ENCODE results near the gene FOXR1. TPM values are rescaled to one million over a fixed set of nuclear protein-coding genes. Genes with fewer than 3 reads are reported as not detected.

The FOXR1 gene
- total RNA-seq, 4 donors from 2014 or later = not detected

DNA sequence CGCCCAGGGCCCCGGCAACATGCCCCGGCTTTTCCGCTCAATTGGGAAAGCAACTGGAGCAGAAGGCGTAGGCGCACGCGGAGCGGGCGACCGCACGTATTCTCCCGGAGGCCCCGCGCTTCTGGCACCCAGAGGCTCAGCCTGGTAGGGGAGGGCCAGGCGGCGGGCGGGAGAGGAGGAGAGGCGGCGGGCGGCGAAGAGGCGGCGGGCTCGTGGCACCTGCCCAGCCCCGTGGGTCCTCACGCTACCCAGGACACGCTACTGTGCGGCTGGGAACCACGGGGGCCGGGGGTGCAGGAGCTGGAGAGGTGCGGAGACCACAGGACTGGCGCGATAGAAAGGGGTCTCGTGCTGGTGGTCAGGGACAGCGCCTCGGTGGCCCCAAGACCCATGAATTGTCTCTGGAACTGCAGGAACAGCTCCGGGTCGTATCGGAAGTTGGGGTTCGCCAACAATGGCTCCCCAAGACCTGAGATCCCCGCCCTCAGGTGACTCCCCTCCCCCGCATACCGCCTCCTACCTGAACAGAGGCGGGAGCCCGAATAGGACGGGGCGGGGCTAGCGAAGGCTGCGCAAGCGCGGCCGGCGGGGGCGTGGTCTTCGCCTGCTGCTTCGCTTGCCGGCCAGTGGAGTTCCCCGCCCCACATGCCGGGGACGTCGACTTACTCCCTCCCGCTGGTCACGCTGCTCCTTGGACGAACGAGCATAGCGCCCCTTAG lies 58.9 kb downstream of the FOXR1 start, which contains the start of gene SLC37A4:
Gene SLC37A4, minus strand, starts transcription at position 549 of the 719 bp plus-strand sequence.
- Histone ChIP-seq H3K4me1 (peaks cover 0 to 45% (median 17%) of the 10 kb centered on the region in 4 donors), H3K27ac (peak within 1 kb of the TSS; percentile 89 to 96 (median 94)), H3K9me3 (no peaks in the 10 kb centered on the region), H3K36me3 (peaks cover 0 to 18% (median 0%) of the 10 kb centered on the region in 3 donors), H3K4me3 (peak within 1 kb of the TSS; percentile 85 to 92 (median 86)), H3K27me3 (no peaks in the 10 kb centered on the region)
- 0 to 1% methylated on average over 40 to 55 of the region's 67 CpGs for WGBS, 2 donors
- DNase-seq (ENCODE audit: low spot score in 2 of 2) = peak; percentile 94 to 95
- TF ChIP-seq, protein P1, sequence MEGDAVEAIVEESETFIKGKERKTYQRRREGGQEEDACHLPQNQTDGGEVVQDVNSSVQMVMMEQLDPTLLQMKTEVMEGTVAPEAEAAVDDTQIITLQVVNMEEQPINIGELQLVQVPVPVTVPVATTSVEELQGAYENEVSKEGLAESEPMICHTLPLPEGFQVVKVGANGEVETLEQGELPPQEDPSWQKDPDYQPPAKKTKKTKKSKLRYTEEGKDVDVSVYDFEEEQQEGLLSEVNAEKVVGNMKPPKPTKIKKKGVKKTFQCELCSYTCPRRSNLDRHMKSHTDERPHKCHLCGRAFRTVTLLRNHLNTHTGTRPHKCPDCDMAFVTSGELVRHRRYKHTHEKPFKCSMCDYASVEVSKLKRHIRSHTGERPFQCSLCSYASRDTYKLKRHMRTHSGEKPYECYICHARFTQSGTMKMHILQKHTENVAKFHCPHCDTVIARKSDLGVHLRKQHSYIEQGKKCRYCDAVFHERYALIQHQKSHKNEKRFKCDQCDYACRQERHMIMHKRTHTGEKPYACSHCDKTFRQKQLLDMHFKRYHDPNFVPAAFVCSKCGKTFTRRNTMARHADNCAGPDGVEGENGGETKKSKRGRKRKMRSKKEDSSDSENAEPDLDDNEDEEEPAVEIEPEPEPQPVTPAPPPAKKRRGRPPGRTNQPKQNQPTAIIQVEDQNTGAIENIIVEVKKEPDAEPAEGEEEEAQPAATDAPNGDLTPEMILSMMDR (IDR thresholded peaks at IDR 0.05) = peak in 3 of 5 experiments; percentile 93
- TF ChIP-seq POLR2A (IDR thresholded peaks at IDR 0.05) (peak in 1 of 2 donors; percentile 40), EP300 (IDR thresholded peaks at IDR 0.05) (peak; percentile 87 to 90)

Small RNA genes within 50 kb of the gene (small RNA-seq; reads per million reads assigned to genes)
- not detected for gene AP003392.2
- not detected for gene RF00017
- gene RF00019 = not detected
- not detected for gene RN7SL688P

Other genes with a start within 250 kb of the FOXR1 start
- 100 to 1,000 TPM in 3 of 4 donors, 10 to 100 TPM in 1; 75.6 to 108 (median 107) TPM for gene DDX6, start 180.6 kb upstream of the FOXR1 start, total RNA-seq
- gene CXCR5, start 87.9 kb upstream of the FOXR1 start, total RNA-seq = not detected
- gene BCL9L, start 45.8 kb upstream of the FOXR1 start, total RNA-seq = 10 to 100 TPM; 15.7 to 36.0 (median 28.5) TPM
- not detected for gene UPK2, start 15.5 kb upstream of the FOXR1 start, total RNA-seq
- gene CENATAC, start 26.4 kb downstream of the FOXR1 start, total RNA-seq = 100 to 1,000 TPM in 1 of 4 donors, 10 to 100 TPM in 3; 77.3 to 158 (median 88.0) TPM
- 1,000 to 10,000 TPM; 1,034 to 1,871 (median 1,524) TPM for gene RPS25, start 46.6 kb downstream of the FOXR1 start, total RNA-seq
- gene TRAPPC4, start 47.0 kb downstream of the FOXR1 start, total RNA-seq = 10 to 100 TPM; 64.7 to 92.0 (median 81.8) TPM
- gene SLC37A4, start 59.1 kb downstream of the FOXR1 start, total RNA-seq = 10 to 100 TPM; 24.6 to 32.2 (median 29.2) TPM
- 100 to 1,000 TPM in 1 of 4 donors, 10 to 100 TPM in 3; 78.1 to 102 (median 91.3) TPM for gene HYOU1, start 85.4 kb downstream of the FOXR1 start, total RNA-seq
- 10 to 100 TPM; 25.8 to 54.9 (median 37.1) TPM for gene VPS11, start 96.1 kb downstream of the FOXR1 start, total RNA-seq
- 10 to 100 TPM in 3 of 4 donors, 1 to 10 TPM in 1; 6.7 to 18.3 (median 10.6) TPM for gene HMBS, start 113.1 kb downstream of the FOXR1 start, total RNA-seq
- gene DPAGT1, start 130.1 kb downstream of the FOXR1 start, total RNA-seq = 10 to 100 TPM; 20.7 to 33.9 (median 23.5) TPM
- 10 to 100 TPM; 11.4 to 13.8 (median 12.3) TPM for gene C2CD2L, start 135.6 kb downstream of the FOXR1 start, total RNA-seq
- gene HINFP, start 149.8 kb downstream of the FOXR1 start, total RNA-seq = 10 to 100 TPM; 21.9 to 36.1 (median 27.0) TPM
- under 1 TPM in 2 of 4 donors, not detected in 2; under 0.01 to 0.30 TPM for gene ABCG4, start 177.3 kb downstream of the FOXR1 start, total RNA-seq
- 10 to 100 TPM; 16.0 to 27.7 (median 20.5) TPM for gene NLRX1, start 197.0 kb downstream of the FOXR1 start, total RNA-seq
- gene NHERF4, start 213.7 kb downstream of the FOXR1 start, total RNA-seq = under 1 TPM in 1 of 4 donors, not detected in 3; 0.30 TPM
- 10 to 100 TPM; 14.2 to 19.2 (median 16.0) TPM for gene CBL, start 234.6 kb downstream of the FOXR1 start, total RNA-seq